ENCODE results near the gene SCAF1.

SCAF1 gene

DNA sequence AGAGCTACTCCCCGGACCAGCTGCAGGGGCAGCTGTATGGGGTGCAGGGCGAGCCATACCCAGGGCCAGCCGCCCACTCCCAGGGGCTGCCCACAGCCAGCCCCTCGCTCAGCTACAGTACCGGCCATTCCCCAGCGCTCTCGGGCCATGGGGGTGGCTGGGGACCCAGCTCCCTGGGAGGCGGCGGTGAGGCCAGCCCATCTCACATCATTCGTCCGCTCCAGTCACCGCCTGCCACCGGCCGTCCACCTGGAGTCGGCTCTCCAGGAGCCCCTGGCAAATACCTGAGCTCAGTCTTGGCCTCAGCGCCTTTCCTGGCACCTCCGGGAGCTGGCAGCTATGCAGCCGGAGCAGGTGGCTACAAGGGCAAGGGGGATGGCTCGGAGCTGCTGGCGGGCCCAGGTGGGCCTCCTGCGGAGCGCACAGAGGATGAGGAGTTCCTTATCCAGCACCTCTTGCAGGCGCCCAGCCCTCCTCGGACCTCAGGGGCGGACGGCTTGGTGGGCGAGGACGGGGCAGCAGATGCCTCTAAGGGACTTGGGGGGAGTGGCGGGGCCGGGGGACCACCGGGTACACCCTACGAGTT is 46.1 kb upstream of the SCAF1 start:
- TF ChIP-seq, protein P1, sequence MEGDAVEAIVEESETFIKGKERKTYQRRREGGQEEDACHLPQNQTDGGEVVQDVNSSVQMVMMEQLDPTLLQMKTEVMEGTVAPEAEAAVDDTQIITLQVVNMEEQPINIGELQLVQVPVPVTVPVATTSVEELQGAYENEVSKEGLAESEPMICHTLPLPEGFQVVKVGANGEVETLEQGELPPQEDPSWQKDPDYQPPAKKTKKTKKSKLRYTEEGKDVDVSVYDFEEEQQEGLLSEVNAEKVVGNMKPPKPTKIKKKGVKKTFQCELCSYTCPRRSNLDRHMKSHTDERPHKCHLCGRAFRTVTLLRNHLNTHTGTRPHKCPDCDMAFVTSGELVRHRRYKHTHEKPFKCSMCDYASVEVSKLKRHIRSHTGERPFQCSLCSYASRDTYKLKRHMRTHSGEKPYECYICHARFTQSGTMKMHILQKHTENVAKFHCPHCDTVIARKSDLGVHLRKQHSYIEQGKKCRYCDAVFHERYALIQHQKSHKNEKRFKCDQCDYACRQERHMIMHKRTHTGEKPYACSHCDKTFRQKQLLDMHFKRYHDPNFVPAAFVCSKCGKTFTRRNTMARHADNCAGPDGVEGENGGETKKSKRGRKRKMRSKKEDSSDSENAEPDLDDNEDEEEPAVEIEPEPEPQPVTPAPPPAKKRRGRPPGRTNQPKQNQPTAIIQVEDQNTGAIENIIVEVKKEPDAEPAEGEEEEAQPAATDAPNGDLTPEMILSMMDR (IDR thresholded peaks at IDR 0.05; ENCODE audit: control extremely low read depth, extremely low read depth, low read depth, missing control alignments) = no peak
- POLR2A ChIA-PET = no interaction called here
- CTCF ChIA-PET = interaction anchor here (1.0 to 1.6 kb wide), 2 partner anchors 25 to 77 kb away, joined by 5 read pairs; no protein-coding TSS in a partner anchor
- no peak for DNase-seq (ENCODE audit: extremely low spot score)

DNA sequence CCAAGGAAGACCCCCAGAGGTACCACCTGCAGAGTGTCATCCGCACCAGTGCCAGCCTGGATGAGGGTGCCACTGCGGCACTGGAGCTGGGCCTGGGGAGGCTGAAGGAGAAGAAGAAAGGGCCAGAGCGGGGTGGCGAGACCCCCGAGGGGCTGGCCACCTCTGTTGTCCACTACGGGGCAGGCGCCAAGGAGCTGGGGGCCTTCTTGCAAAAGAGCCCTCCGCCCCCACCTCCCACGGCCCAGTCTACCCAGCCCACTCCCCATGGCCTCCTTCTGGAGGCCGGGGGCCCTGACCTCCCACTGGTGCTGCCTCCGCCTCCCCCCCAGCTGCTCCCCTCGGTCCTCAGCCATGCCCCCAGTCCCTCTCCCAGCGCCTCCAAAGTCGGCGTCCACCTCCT is 45.6 kb upstream of the SCAF1 start:
- ChIA-PET CTCF (interaction anchor here (1.6 kb wide), 1 partner anchor 77 kb away, joined by 5 read pairs; no protein-coding TSS in a partner anchor), POLR2A (no interaction called here)
- no peak for DNase-seq (ENCODE audit: extremely low spot score)
- TF ChIP-seq, protein P1 (IDR thresholded peaks at IDR 0.05; ENCODE audit: control extremely low read depth, extremely low read depth, low read depth, missing control alignments) = no peak

DNA sequence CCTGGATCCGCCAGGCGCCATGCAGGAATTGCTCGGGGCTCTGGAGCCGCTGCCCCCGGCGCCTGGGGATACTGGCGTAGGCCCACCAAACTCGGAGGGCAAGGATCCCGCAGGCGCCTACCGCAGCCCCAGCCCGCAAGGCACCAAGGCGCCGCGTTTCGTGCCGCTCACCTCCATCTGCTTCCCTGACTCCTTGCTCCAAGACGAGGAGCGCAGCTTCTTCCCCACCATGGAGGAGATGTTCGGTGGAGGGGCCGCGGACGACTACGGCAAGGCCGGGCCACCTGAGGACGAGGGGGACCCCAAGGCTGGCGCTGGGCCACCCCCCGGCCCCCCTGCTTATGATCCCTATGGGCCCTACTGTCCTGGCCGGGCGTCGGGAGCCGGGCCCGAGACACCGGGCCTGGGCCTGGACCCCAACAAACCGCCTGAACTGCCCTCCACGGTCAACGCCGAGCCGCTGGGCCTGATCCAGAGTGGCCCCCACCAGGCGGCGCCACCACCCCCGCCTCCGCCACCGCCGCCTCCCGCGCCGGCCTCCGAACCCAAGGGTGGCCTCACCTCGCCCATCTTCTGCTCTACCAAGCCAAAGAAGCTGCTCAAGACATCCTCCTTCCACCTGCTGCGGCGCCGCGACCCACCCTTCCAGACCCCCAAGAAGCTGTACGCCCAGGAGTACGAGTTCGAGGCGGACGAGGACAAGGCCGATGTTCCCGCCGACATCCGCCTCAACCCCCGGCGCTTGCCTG is 44.9 kb upstream of the SCAF1 start:
- no peak for DNase-seq (ENCODE audit: extremely low spot score)
- CTCF ChIA-PET = no interaction called here
- POLR2A ChIA-PET = no interaction called here
- TF ChIP-seq, protein P1 (IDR thresholded peaks at IDR 0.05; ENCODE audit: control extremely low read depth, extremely low read depth, low read depth, missing control alignments) = no peak

DNA sequence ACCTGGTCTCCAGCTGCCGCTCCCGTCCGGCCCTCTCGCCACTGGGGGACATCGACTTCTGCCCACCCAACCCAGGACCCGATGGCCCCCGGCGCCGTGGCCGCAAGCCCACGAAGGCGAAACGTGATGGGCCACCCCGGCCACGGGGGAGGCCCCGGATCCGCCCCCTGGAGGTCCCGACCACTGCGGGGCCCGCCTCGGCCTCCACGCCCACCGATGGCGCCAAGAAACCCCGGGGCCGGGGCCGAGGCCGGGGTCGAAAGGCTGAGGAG is 44.4 kb upstream of the SCAF1 start:
- TF ChIP-seq, protein P1 (IDR thresholded peaks at IDR 0.05; ENCODE audit: control extremely low read depth, extremely low read depth, low read depth, missing control alignments) = no peak
- POLR2A ChIA-PET = interaction anchor here (0.6 kb wide), 1 partner anchor 719 kb away, joined by 3 read pairs; no protein-coding TSS in a partner anchor
- CTCF ChIA-PET = interaction anchor here (1.4 kb wide), 1 partner anchor 27 kb away, joined by 3 read pairs; no protein-coding TSS in a partner anchor
- no peak for DNase-seq (ENCODE audit: extremely low spot score)

DNA sequence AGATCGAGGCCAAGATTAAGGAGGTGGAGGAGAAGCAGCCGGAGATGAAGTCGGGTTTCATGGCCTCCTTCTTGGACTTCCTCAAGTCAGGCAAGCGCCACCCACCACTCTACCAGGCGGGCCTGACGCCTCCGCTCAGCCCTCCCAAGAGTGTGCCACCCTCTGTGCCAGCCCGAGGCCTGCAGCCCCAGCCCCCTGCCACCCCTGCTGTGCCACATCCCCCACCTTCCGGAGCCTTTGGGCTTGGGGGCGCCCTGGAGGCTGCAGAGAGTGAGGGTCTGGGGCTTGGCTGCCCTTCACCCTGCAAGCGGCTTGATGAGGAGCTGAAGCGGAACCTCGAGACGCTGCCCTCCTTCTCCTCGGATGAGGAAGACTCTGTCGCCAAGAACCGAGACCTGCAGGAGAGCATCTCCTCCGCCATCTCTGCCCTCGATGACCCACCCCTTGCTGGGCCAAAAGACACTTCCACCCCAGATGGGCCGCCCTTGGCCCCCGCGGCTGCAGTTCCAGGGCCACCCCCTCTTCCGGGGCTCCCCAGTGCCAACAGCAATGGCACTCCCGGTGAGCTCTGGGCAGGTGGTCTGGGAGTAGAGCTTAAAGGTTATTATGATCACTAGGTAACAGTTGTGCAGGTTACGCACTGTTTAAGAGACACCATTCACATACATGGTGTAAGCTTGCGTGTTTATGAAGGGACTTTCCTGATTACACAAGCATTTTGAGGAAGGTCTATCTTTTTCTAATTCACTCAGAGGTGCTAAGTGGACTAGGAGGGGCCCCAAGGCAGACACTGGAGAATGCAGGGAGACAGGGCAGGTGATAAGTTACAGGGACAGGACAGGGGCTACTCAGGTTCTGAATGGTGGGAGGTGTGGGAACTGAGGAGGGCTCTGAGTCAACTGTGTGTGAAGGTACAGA is 42.4 kb upstream of the SCAF1 start:
- POLR2A ChIA-PET = interaction anchor here (0.7 kb wide), 1 partner anchor 42 kb away, joined by 3 read pairs; no protein-coding TSS in a partner anchor
- no peak for DNase-seq (ENCODE audit: extremely low spot score)
- TF ChIP-seq, protein P1 (IDR thresholded peaks at IDR 0.05; ENCODE audit: control extremely low read depth, extremely low read depth, low read depth, missing control alignments) = no peak
- CTCF ChIA-PET = no interaction called here

DNA sequence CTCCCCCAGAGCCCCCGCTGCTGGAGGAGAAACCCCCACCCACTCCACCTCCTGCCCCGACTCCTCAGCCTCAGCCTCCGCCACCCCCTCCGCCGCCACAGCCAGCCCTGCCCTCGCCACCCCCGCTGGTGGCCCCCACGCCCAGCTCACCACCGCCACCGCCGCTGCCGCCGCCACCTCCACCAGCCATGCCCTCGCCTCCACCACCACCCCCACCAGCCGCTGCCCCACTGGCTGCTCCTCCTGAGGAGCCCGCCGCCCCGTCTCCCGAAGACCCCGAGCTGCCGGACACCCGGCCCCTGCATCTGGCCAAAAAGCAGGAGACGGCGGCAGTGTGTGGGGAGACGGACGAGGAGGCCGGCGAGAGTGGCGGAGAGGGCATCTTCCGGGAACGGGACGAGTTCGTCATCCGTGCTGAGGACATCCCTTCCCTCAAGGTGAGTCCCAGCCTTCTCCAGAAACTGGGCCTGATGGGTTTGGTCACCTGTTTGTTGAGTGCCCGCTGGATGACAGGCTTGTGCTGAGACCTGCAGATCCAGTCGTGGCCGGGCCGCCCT is 40.4 kb upstream of the SCAF1 start:
- POLR2A ChIA-PET = no interaction called here
- DNase-seq (ENCODE audit: extremely low spot score) = no peak
- CTCF ChIA-PET = no interaction called here
- TF ChIP-seq, protein P1 (IDR thresholded peaks at IDR 0.05; ENCODE audit: control extremely low read depth, extremely low read depth, low read depth, missing control alignments) = no peak
